GM18870 (cell line): Measurements from ENCODE around the gene CEBPA.
"Not testable (repeated sequence)": the region's sequence is repeated elsewhere in the genome, so short reads cannot be mapped to it uniquely, and the experiment has no call there.

ENCODE experiments used
- ATAC-seq: cut with Tn5 transposase; IDR thresholded peaks from one replicate; pipeline ENCODE4 v1.9.1; 2021; ENCODE audit warnings: moderate library complexity; ENCODE audit not compliant: unreplicated experiment

CEBPA gene

GRCh38 chr19:33301144-33301899 is 1.0 kb downstream of the CEBPA start:
- ATAC-seq = no peak

GRCh38 chr19:33300894-33301143 is 1.5 kb downstream of the CEBPA start:
- no peak for ATAC-seq

DNA sequence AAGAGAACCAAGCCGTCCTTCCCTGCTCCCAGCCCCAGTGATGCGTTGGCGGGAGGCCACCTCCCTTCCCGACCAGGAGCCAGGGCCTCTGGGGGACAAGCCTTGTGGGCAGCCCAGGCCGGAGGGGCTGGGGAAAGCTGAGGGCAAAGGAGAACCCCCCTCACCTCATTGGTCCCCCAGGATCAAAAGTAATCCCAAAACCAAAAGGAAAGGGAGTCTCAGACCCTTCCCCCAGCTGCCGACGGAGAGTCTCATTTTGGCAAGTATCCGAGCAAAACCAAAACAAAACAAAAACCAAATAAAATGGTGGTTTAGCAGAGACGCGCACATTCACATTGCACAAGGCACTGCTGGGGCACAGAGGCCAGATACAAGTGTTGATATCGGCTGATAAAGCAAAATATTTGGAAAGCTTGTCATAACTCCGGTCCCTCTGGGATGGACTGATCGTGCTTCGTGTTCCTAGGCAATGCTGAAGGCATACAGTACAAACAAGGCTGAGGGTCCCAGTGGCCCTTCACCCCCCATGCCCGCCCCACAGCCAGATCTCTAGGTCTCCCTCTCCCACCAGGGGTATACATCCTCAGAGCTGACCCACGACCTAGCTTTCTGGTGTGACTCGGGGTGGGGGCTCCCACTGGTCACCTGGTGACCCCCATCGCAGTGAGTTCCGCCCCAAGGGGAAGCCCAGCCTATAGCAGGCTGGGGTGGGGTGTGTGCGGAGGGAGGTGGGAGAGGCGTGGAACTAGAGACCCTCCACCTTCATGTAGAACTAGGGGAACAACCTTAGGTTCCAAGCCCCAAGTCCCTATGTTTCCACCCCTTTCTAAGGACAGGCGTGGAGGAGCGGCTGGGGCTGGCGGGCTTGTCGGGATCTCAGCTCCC is 2.1 kb downstream of the CEBPA start:
- ATAC-seq = no peak

DNA sequence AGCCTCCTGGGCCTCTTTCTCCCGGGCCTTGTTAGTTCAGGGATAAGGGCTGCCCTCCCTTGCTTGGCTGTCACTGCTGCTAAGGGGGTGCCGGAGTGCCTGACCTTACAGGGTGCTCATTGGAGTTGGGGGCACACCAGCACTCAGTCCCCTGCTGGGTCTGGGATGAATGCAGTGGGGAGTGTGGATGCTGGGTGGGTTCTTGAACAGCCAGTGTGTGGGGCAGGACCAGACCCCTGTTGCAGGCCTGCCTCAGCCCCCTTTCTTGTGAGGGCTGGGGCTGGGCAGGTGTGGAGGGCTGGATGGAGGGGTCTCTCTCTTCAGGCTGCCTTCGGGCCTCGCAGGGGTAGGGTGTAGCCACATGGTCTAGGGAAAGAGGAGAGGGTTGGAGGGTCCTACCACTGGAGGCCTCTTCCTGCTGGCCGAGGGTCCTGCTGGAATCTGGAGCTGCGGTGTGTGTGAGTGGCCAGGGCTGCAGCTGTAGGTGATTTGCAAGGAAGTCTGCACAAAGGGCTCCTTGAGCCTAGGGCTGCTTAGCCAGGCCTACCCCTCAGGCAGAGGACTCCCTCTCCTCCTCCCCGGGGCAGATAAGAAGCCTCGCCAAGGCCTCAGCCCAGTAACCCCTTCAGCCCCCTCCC is 3.2 kb downstream of the CEBPA start:
- no peak for ATAC-seq

DNA sequence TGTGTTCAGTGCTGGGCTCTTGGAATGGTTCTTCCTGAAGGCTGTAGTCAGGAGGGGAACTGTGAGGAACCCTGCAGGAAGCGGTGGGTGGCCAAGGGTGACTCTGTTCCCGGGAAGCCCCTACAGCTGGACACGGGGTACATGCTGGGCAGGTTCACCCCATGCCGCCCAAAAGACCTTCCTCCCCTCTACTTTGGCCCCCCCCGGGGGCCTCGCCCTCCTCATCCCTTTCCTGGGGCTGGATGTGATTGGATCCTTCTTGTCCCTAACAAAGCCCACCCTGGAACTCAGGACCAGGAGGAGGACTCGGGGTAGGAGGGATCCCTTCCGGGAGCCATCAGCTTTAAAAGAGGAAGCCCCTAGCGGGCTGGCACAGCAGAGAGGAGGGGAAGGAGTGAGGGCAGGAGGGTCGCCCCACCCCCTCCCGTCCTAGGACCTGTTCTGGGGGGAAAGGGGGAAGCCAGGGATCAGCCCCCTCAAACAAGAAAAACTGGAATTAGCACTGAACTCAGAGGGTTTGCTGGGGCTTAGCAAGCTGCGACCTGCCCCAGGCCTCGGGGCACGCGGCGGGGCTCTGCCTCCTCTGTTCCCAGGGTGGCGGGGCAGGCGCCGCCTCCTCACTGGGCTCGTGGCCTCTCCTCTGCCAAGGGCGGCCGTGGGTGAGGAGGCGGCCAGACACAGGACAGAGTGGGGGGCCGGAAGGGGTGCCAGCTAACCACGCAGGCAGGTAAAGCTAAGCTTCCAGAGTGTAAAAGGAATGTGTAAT is 4.0 kb downstream of the CEBPA start:
- no peak for ATAC-seq

DNA sequence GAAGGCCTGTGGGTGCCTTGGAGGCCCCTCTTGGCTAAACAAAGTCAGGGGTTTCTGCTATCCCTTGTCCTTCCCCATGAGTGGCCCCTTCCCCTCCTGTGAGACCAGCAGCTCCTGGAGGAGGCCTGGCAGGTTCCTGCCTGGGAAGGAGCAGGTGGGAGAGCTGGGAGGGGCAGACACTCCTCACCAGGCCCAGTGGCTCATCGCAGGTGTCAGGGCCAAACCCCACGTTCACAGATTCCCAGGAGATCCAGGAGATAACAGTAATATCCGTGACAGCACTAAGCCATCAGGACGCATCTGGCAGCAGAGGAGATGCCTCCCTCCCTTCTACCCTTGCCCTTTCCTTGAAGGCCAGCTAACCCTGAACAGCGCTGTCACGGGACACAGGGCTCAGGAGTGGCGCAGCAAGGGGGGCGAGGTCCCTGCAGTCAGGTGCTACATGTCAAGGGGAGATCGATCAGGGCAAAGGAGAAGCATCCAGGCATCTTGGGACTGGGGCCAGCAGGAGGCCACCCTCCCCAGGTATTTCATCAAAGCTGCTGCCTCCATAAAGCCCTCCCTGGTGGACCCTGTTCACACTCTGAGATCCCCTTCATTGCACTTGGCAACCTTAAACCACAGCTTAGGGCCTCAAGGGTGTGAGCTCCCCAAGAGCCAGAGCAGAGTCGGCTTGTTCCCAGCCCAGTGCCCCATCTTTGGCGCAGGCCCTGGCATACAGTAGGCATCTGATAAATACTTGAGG is 4.8 kb downstream of the CEBPA start:
- no peak for ATAC-seq

- no peak for ATAC-seq
Measured at GRCh38 chr19:33296488-33296971, 5.8 kb downstream of the CEBPA start.

- ATAC-seq = no peak
Measured at GRCh38 chr19:33295621-33296487, 6.5 kb downstream of the CEBPA start.

DNA sequence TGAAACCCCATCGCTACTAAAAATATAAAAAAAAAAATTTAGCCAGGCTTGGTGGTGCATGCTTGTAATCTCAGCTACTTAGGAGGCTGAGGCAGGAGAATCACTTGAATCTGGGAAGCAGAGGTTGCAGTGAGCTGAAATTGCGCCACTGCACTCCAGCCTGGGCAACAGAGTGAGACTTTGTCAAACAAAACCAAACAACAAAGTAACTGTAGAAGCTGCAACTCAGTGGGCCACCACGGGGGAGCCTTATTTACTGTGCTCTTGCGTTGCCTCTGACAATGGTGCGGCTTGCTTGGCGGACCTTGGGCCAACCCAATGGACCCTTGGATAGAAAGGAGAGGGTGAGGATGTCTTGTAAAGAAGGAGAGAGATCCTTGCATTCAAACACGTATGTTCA is 7.3 kb downstream of the CEBPA start:
- ATAC-seq = not testable (repeated sequence)

- ATAC-seq = no peak
Measured at GRCh38 chr19:33294058-33294798, 8.1 kb downstream of the CEBPA start.

DNA sequence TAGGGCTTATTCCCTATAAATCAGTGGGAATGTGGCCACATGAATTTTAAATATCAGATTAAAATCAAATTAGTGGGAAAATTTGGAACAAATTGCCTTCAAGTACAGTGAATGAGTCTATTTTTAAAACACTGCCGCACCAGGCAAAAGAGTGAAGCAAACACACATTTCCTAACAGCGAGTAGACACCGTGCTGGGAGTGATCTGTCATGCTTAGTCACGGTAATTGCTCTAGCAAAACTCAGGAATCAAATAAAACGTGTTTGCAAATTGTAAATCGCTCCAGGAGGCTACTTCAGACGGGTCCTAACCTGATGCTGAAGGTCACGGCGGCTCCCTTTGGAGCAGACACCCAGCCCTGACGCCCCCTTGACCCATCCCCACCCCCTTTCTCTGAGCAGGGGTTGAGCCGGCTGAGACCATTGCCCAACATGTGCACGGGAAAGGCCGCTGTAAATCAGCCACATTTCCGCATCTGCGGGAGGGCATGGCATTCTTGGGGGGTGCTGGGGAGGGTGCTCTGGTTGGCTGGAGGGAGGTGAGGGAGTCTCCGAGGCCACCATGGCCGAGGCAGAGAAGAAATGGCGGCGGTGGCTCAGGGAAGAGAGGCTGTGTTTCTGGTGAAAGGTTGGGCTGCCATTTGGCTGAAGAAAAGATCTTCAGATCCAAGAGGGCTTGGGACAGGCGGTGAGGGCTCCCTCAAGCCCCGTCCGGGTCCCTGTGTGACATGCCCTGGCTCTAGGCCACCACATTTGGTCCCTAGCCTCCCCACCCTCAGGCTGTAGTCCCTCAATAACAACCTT is 8.9 kb downstream of the CEBPA start:
- ATAC-seq = no peak

DNA sequence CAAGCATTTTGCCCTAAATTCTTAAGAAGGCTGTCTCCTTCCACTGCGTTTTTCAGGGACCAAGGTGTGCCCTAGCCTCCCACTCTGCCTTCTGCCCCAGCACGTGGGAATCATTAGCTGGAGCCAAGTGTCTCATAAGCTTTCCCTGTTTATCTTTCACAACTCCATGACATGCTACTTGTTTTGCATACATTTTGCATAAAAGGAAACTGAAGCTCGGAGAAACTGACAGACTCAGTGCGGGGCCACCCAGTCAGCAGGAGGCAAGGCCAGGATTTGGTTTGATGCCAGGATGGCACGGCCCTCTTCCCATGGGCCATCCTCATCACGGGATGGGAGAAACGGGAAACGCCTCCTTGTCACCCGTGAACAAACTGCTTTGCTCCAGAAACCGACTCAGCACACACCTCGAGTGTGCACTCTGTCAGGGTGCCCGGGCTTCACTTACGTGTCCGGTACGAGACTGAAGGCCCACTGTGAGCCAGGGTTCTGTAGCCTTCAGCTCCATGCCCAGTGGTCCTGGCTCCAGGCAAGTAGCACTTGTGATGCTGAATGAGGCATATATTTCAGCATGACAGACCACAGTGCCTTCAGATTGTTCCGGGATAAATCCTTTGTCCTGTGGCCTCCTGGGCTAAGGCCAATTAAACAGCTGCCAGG is 9.6 kb downstream of the CEBPA start:
- no peak for ATAC-seq

GRCh38 chr19:33291623-33292534 is 10.5 kb downstream of the CEBPA start:
- no peak for ATAC-seq

- no peak for ATAC-seq
Measured at GRCh38 chr19:33290956-33291622, 11.2 kb downstream of the CEBPA start.

DNA sequence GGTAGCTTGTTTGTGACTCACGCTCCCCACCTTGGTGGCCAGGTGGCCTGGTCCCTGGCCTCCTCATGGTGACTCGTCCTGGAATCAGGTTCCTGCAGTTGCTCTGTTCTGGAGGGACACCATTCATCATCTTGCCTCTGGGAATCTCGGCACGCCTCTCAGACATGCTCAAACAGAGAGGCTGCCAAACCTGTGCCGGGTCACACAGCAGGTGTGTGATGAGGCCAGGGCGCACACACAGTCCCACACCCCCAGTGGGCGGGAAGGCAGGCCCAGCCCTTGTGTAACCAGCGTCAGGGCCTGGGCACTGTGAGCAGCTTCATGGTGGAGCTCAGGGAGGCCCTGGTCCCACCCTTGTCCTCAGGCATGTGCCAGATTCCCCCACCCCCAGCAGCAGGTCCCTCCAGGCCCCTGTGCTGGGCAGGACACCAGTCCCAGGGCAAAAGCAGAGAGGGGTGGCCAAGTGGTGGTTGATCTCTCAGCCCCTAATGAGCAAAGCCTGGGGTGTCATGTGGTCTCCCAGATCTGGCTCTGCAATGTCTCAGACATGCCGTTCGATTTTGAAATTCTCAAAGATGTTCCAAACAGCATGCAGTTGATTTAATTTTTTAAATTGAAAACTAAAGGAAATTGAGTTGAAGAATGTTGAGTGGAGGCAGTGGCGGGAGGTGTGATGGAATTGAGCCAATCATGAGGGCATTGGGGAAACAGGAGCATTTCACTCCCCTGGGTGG is 12.1 kb downstream of the CEBPA start:
- no peak for ATAC-seq
